ENCODE measurements around the gene ATE1. TPM values are rescaled to one million over a fixed set of nuclear protein-coding genes. Genes with fewer than 3 reads are reported as not detected.

Gene ATE1
- total and polyA plus RNA-seq, 11 donors = 15.2 to 50.1 (median 39.9) TPM

- no peak for TF ChIP-seq CTCF (IDR thresholded peaks at IDR 0.05)
- no peak for TF ChIP-seq POLR2A (IDR thresholded peaks at IDR 0.05)
- H3K9me3 ChIP-seq = peaks cover 0 to 10% (median 0%) of the 10 kb centered on the region in 12 donors
- intact Hi-C loops (cut with DNase I) = no loop called here
- WGBS, 4 donors = 57 to 72% (median 59%) methylated on average over 9 of the region's 9 CpGs
- DNase-seq (no peak), ATAC-seq (peak in 3 of 4 donors; percentile 72 to 89 (median 77))
- H3K27me3 ChIP-seq = peaks cover 0 to 21% (median 0%) of the 10 kb centered on the region in 9 donors
- peaks cover 0 to 5% (median 0%) of the 10 kb centered on the region in 12 donors for H3K4me1 ChIP-seq
- H3K4me3 ChIP-seq = peak overlapping the region in 2 of 12 donors; percentile 5 to 28
- peak overlapping the region in 5 of 12 donors; percentile 17 to 50 (median 47) for H3K27ac ChIP-seq
- no peaks in the 10 kb centered on the region for H3K36me3 ChIP-seq
These were observed 218.2 kb downstream of the ATE1 start for GRCh38 chr10:121709675-121710073.

GRCh38 chr10:121708728-121709674 is 218.8 kb downstream of the ATE1 start:
- Histone ChIP-seq H3K27me3 (peaks cover 0 to 21% (median 0%) of the 10 kb centered on the region in 9 donors), H3K27ac (peak overlapping the region in 4 of 12 donors; percentile 14 to 50 (median 38)), H3K4me3 (peak overlapping the region in 1 of 12 donors; percentile 28), H3K36me3 (no peaks in the 10 kb centered on the region), H3K4me1 (peaks cover 0 to 5% (median 0%) of the 10 kb centered on the region in 12 donors), H3K9me3 (peaks cover 0 to 6% (median 0%) of the 10 kb centered on the region in 12 donors)
- WGBS, 4 donors = 62 to 68% (median 67%) methylated on average over 15 of the region's 15 CpGs
- intact Hi-C loops (cut with DNase I) = no loop called here
- ATAC-seq = no peak
- DNase-seq = no peak
- TF ChIP-seq POLR2A (IDR thresholded peaks at IDR 0.05) (no peak), CTCF (IDR thresholded peaks at IDR 0.05) (no peak)

GRCh38 chr10:121702351-121703320 is 225.2 kb downstream of the ATE1 start:
- no peak for ATAC-seq
- H3K4me3 ChIP-seq = no peak overlapping the region
- 62 to 69% (median 66%) methylated on average over 13 of the region's 13 CpGs for WGBS, 4 donors
- DNase-seq = no peak
- H3K27me3 ChIP-seq = peaks cover 0 to 7% (median 0%) of the 10 kb centered on the region in 9 donors
- H3K27ac ChIP-seq = peak overlapping the region in 1 of 12 donors; percentile 15
- no peaks in the 10 kb centered on the region for H3K4me1 ChIP-seq
- intact Hi-C loops (cut with DNase I) = no loop called here
- TF ChIP-seq CTCF (IDR thresholded peaks at IDR 0.05) (no peak), POLR2A (IDR thresholded peaks at IDR 0.05) (no peak)
- H3K9me3 ChIP-seq = peaks cover 0 to 7% (median 0%) of the 10 kb centered on the region in 12 donors
- H3K36me3 ChIP-seq = no peaks in the 10 kb centered on the region

All from heart left ventricle (tissue), 16 donors.